Neural progenitor cell (in vitro differentiated cells): ENCODE results near the gene MDM4. TPM values are rescaled to one million over a fixed set of nuclear protein-coding genes. Genes with fewer than 3 reads are reported as not detected.

ENCODE experiments used
- DNase-seq: peaks from one replicate; pipeline ENCODE4 v3.0.0-alpha.2; 2016; ENCODE audit warnings: low spot score
- H2AFZ ChIP-seq: fragments of 200-600 bp; sonication (generic); replicated peaks from 2 replicates; pipeline ENCODE4 v1.6.1; 2016; ENCODE audit warnings: antibody characterized with exemption
- H3F3A ChIP-seq: fragments of 200-600 bp; sonication (generic); 2 replicates; pipeline ENCODE4 v1.6.1; 2016; ENCODE audit warnings: antibody characterized with exemption, low read depth
- H3K27ac ChIP-seq: fragments of 200-600 bp; sonication (generic); 2 replicates; pipeline ENCODE4 v1.5.1; 2016; ENCODE audit warnings: mild to moderate bottlenecking
- H3K27me3 ChIP-seq: fragments of 200-600 bp; sonication (generic); 2 replicates; pipeline ENCODE4 v1.6.1; 2016; ENCODE audit warnings: mild to moderate bottlenecking, moderate library complexity
- H3K36me3 ChIP-seq: fragments of 200-600 bp; sonication (generic); 2 replicates; pipeline ENCODE4 v1.5.1; 2016
- H3K4me1 ChIP-seq: fragments of 200-600 bp; sonication (generic); 2 replicates; pipeline ENCODE4 v1.6.1; 2016; ENCODE audit warnings: mixed run types
- H3K4me2 ChIP-seq: fragments of 200-600 bp; sonication (generic); 2 replicates; pipeline ENCODE4 v1.6.1; 2016
- H3K4me3 ChIP-seq: fragments of 200-600 bp; sonication (generic); 2 replicates; pipeline ENCODE4 v1.5.1; 2016
- H3K79me2 ChIP-seq: fragments of 200-600 bp; sonication (generic); 2 replicates; pipeline ENCODE4 v1.6.1; 2016; ENCODE audit warnings: low read depth
- H3K9ac ChIP-seq: fragments of 200-600 bp; sonication (generic); 2 replicates; pipeline ENCODE4 v1.6.1; 2016
- H3K9me3 ChIP-seq: fragments of 200-600 bp; sonication (generic); 2 replicates; pipeline ENCODE4 v1.5.1; 2016; ENCODE audit warnings: low read depth
- H4K20me1 ChIP-seq: fragments of 200-600 bp; sonication (generic); 2 replicates; pipeline ENCODE4 v1.6.1; 2016; ENCODE audit warnings: low read depth
- H3K27ac Mint-ChIP-seq: 3 replicates; pipeline ENCODE4 v1.8.0; 2021; ENCODE audit warnings: mixed read lengths
- H3K27me3 Mint-ChIP-seq: 2 replicates; pipeline ENCODE4 v1.8.0; 2022; ENCODE audit warnings: low read depth, mild to moderate bottlenecking, inconsistent platforms, moderate library complexity, mixed read lengths; ENCODE audit not compliant: insufficient read depth
- H3K36me3 Mint-ChIP-seq: 3 replicates; pipeline ENCODE4 v1.8.0; 2021; ENCODE audit warnings: mixed read lengths
- H3K4me1 Mint-ChIP-seq: 3 replicates; pipeline ENCODE4 v1.8.0; 2021; ENCODE audit warnings: mixed read lengths
- H3K4me3 Mint-ChIP-seq: 3 replicates; pipeline ENCODE4 v1.8.0; 2021; ENCODE audit warnings: mild to moderate bottlenecking, moderate library complexity, mixed read lengths
- H3K9me3 Mint-ChIP-seq: 3 replicates; pipeline ENCODE4 v1.8.0; 2020; ENCODE audit warnings: mixed read lengths
- EZH2 ChIP-seq: fragments of 200-600 bp; sonication (generic); IDR thresholded peaks from 2 replicates; pipeline ENCODE4 v1.6.1; 2017; ENCODE audit warnings: antibody characterized with exemption, mild to moderate bottlenecking, moderate library complexity
- EZH2phosphoT487 ChIP-seq: fragments of 200-600 bp; sonication (generic); IDR thresholded peaks from 2 replicates; pipeline ENCODE4 v1.6.1; 2017; ENCODE audit warnings: antibody characterized with exemption
- total RNA-seq: library from RNA; depleted of rRNA; stranded (reverse); fragments of >200 nt; gene quantifications from 2 replicates; pipeline ENCODE4 v1.2.3, GENCODE V29; 2015; ENCODE audit warnings: low replicate concordance
- TF ChIP-seq, protein P1 (sequence below): fragments of 200-600 bp; sonication (generic); IDR thresholded peaks from 2 replicates; pipeline ENCODE4 v1.5.1; 2017; ENCODE audit warnings: antibody characterized with exemption, mild to moderate bottlenecking

The MDM4 gene
- total RNA-seq, 1 donor from 2014 or later = 72.9 TPM

DNA sequence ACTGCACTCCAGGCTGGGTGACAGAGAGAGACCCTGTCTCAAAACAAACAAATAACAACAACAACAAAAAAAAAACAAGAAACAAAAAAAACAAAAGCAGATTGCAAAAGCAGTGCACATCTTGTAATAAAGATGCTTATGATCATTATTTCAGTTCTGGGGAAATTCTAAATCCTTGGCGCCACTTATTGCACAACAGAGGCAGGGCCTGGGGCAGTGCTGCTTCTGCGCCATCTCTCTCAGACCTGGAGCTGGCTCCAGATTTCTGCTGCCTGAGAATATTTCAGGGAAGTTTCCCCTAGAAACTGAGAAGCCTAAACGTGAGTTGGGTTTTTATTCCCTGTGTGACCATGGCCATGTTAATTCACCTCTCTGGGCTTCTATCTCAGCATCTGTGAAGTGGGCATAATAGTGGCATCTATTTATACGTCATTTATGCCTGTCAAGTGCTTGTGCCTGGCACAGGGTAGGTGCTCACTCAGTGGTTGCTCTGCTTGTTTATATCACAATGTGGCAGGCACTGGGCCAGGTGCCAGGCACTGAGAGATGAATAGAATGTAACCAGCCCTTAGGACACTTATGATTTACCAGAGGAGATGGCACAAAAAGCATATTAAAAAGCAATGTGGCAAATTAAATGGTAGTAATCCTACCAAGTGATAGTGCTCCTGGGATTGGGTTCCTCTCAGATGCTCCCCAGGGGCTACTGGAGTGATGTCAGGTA lies 67.9 kb downstream of the MDM4 start:
- Histone ChIP-seq H3F3A (no peaks in the 10 kb centered on the region), H2AFZ (peak overlapping the region; percentile 26), H3K9ac (no peak overlapping the region), H4K20me1 (no peaks in the 10 kb centered on the region), H3K36me3 (no peaks in the 10 kb centered on the region), H3K4me1 (peaks cover 13% of the 10 kb centered on the region), H3K79me2 (no peaks in the 10 kb centered on the region), H3K27ac (no peak overlapping the region), H3K9me3 (no peaks in the 10 kb centered on the region), H3K4me3 (no peak overlapping the region), H3K4me2 (no peak overlapping the region), H3K27me3 (no peaks in the 10 kb centered on the region)
- no peak overlapping the region for H3K27ac Mint-ChIP-seq
- H3K27me3 Mint-ChIP-seq = peaks cover 7% of the 10 kb centered on the region
- peaks cover 3% of the 10 kb centered on the region for H3K9me3 Mint-ChIP-seq
- no peaks in the 10 kb centered on the region for H3K36me3 Mint-ChIP-seq
- H3K4me1 Mint-ChIP-seq = peaks cover 17% of the 10 kb centered on the region
- DNase-seq = no peak
- no peak overlapping the region for H3K4me3 Mint-ChIP-seq
- TF ChIP-seq EZH2 = no peak
- TF ChIP-seq, protein P1, sequence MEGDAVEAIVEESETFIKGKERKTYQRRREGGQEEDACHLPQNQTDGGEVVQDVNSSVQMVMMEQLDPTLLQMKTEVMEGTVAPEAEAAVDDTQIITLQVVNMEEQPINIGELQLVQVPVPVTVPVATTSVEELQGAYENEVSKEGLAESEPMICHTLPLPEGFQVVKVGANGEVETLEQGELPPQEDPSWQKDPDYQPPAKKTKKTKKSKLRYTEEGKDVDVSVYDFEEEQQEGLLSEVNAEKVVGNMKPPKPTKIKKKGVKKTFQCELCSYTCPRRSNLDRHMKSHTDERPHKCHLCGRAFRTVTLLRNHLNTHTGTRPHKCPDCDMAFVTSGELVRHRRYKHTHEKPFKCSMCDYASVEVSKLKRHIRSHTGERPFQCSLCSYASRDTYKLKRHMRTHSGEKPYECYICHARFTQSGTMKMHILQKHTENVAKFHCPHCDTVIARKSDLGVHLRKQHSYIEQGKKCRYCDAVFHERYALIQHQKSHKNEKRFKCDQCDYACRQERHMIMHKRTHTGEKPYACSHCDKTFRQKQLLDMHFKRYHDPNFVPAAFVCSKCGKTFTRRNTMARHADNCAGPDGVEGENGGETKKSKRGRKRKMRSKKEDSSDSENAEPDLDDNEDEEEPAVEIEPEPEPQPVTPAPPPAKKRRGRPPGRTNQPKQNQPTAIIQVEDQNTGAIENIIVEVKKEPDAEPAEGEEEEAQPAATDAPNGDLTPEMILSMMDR = no peak
- no peak for TF ChIP-seq EZH2phosphoT487

DNA sequence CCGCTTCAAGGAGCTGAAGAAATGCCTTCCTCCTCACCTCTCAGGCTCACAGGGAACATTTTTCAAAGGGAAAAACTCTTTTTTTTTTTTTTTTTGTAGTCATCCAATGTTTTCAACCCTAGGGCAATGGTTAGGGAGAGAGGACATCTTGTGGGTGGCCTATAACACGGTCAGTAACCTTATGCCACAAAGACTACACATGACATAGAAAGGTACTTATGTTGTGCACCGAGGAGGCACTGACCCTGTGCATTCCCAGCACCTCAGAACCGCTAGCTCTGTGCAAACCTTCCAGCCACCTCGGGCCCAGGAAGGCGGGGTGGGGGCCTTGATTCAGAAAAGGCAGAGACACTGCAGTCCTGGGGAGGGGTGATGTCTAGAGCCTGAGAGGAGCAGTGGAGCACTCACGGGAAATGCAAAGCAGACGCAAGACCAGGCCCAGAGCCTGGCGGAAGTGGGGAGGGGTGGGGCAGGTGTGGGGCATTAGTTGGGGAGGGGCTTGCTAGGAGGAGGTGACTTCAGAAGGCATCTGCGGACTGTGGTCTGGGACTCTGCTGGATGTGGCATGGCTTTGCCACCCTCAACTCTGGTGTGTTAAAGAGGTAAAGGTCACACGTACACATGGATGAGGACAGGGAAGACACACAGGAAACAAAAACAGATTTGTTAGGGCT lies 68.6 kb downstream of the MDM4 start:
- Histone ChIP-seq H4K20me1 (no peaks in the 10 kb centered on the region), H3F3A (no peaks in the 10 kb centered on the region), H3K4me1 (peaks cover 5% of the 10 kb centered on the region), H3K27me3 (no peaks in the 10 kb centered on the region), H3K27ac (no peak overlapping the region), H3K4me3 (no peak overlapping the region), H3K36me3 (no peaks in the 10 kb centered on the region), H3K9ac (no peak overlapping the region), H3K9me3 (no peaks in the 10 kb centered on the region), H3K79me2 (no peaks in the 10 kb centered on the region), H2AFZ (peak overlapping the region; percentile 26), H3K4me2 (no peak overlapping the region)
- peaks cover 11% of the 10 kb centered on the region for H3K4me1 Mint-ChIP-seq
- TF ChIP-seq EZH2 (no peak), EZH2phosphoT487 (no peak)
- TF ChIP-seq, protein P1 = no peak
- no peak overlapping the region for H3K27ac Mint-ChIP-seq
- no peak for DNase-seq
- H3K36me3 Mint-ChIP-seq = no peaks in the 10 kb centered on the region
- no peak overlapping the region for H3K4me3 Mint-ChIP-seq
- H3K27me3 Mint-ChIP-seq = peaks cover 3% of the 10 kb centered on the region
- H3K9me3 Mint-ChIP-seq = peaks cover 3% of the 10 kb centered on the region

DNA sequence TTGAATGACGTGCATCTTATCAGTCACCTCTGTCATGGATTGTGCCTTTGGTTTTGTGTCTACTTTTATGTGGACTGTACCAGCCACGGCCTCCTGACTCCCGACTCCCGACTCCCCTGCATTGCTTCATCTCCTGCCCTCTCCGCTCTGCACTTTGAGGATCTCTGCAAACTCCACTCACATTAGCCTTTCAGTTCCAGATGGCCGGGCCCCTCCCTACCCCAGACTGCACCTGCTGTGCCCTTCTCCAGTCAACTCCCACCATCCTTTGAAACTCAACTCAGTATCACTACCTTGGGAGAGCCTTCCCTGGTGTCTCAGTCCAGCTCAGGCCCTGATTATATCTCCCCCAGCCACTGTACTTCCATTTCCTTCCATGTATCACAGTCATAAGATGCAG lies 71.4 kb downstream of the MDM4 start:
- Mint-ChIP-seq H3K4me3 (no peak overlapping the region), H3K27me3 (peaks cover 5% of the 10 kb centered on the region), H3K27ac (no peak overlapping the region), H3K4me1 (peaks cover 11% of the 10 kb centered on the region), H3K9me3 (peaks cover 3% of the 10 kb centered on the region), H3K36me3 (no peaks in the 10 kb centered on the region)
- Histone ChIP-seq H3K79me2 (no peaks in the 10 kb centered on the region), H3K4me3 (no peak overlapping the region), H3K9ac (no peak overlapping the region), H2AFZ (no peak overlapping the region), H3K27me3 (no peaks in the 10 kb centered on the region), H4K20me1 (no peaks in the 10 kb centered on the region), H3K4me2 (no peak overlapping the region), H3K27ac (no peak overlapping the region), H3K4me1 (peaks cover 1% of the 10 kb centered on the region), H3F3A (no peaks in the 10 kb centered on the region), H3K36me3 (no peaks in the 10 kb centered on the region), H3K9me3 (no peaks in the 10 kb centered on the region)
- no peak for DNase-seq
- TF ChIP-seq EZH2phosphoT487 (no peak), EZH2 (no peak)
- TF ChIP-seq, protein P1 = no peak
